HepG2 (cell line): ENCODE data around the gene GOT1. TPM values are rescaled to one million over a fixed set of nuclear protein-coding genes. Genes with fewer than 3 reads are reported as not detected.

Experiments
- ADNP ChIP-seq: sonication (generic); formaldehyde crosslinking; IDR thresholded peaks from 2 replicates; pipeline ENCODE4 v1.4.0; 2020; ENCODE audit warnings: missing genetic modification reagents
- ATF1 ChIP-seq: IDR thresholded peaks from 2 replicates; pipeline ENCODE4 v1.6.1; 2016; ENCODE audit warnings: mild to moderate bottlenecking, control low read depth
- ATM ChIP-seq: fragments of 450-650 bp; IDR thresholded peaks from 2 replicates; pipeline ENCODE4 v1.7.1; 2017; ENCODE audit warnings: mild to moderate bottlenecking, borderline replicate concordance
- DPF2 ChIP-seq: sonication (generic); formaldehyde crosslinking; IDR thresholded peaks from 2 replicates; pipeline ENCODE4 v1.4.0; 2020; ENCODE audit warnings: mild to moderate bottlenecking, low read depth, missing genetic modification reagents, borderline replicate concordance
- E2F2 ChIP-seq: sonication (generic); formaldehyde crosslinking; IDR thresholded peaks from 2 replicates; pipeline ENCODE4 v1.4.0; 2020; ENCODE audit warnings: missing genetic modification reagents, borderline replicate concordance
- EEA1 ChIP-seq: sonication (generic); formaldehyde crosslinking; IDR thresholded peaks from 2 replicates; pipeline ENCODE4 v1.5.1; 2020; ENCODE audit warnings: mild to moderate bottlenecking, missing genetic modification reagents, borderline replicate concordance
- FOXC1 ChIP-seq: sonication (generic); formaldehyde crosslinking; IDR thresholded peaks from 2 replicates; pipeline ENCODE4 v1.8.0; 2022; ENCODE audit warnings: mild to moderate bottlenecking, missing genetic modification reagents, borderline replicate concordance
- GABPA ChIP-seq, 2 experiments: IDR thresholded peaks; 2 replicates each; pipeline ENCODE4 v1.6.1; 2011 to 2016; ENCODE audit warnings: low read depth in 2 of 2, low read length in 1 of 2, missing biosample characterization in 1 of 2, missing genetic modification characterization in 1 of 2
- HNRNPK ChIP-seq: fragments of 200-400 bp; formaldehyde crosslinking; IDR thresholded peaks from 2 replicates; pipeline ENCODE4 v1.6.1; 2018; ENCODE audit warnings: low read length, low read depth, moderate library complexity, mild to moderate bottlenecking; ENCODE audit not compliant: poor library complexity, severe bottlenecking
- KLF9 ChIP-seq: IDR thresholded peaks from 2 replicates; pipeline ENCODE4 v1.6.1; 2016; ENCODE audit warnings: low read depth
- MATR3 ChIP-seq: sonication (generic); formaldehyde crosslinking; IDR thresholded peaks from 2 replicates; pipeline ENCODE4 v1.4.0; 2020; ENCODE audit warnings: missing genetic modification reagents
- MXI1 ChIP-seq: IDR thresholded peaks from 3 replicates; pipeline ENCODE4 v1.6.1; 2012; ENCODE audit warnings: low read depth, low read length, inconsistent platforms, borderline replicate concordance
- REPIN1 ChIP-seq: sonication (generic); formaldehyde crosslinking; IDR thresholded peaks from 2 replicates; pipeline ENCODE4 v1.8.0; 2022; ENCODE audit warnings: missing genetic modification reagents, low read depth, mild to moderate bottlenecking, borderline replicate concordance
- SRSF1 ChIP-seq: fragments of 200-400 bp; formaldehyde crosslinking; optimal IDR thresholded peaks from 2 replicates; pipeline ENCODE3; 2017; ENCODE audit warnings: mild to moderate bottlenecking, low read depth, low read length, moderate library complexity
- TBL1XR1 ChIP-seq: fragments of 150-350 bp; IDR thresholded peaks from 2 replicates; pipeline ENCODE4 v1.6.1; 2014; ENCODE audit warnings: borderline replicate concordance, low read length; ENCODE audit not compliant: partially characterized antibody
- TCF12 ChIP-seq, 2 experiments: fragments of 450-650 bp in 1 of 2; sonication (generic) in 1 of 2; formaldehyde crosslinking in 1 of 2; IDR thresholded peaks; 2 replicates each; pipeline versions ENCODE4 v1.6.1 to v1.8.0; 2017 to 2022; ENCODE audit warnings: antibody characterized with exemption in 1 of 2, mild to moderate bottlenecking in 1 of 2, missing genetic modification reagents in 1 of 2, moderate library complexity in 1 of 2
- YY1 ChIP-seq: IDR thresholded peaks from 2 replicates; pipeline ENCODE4 v1.6.1; 2011; ENCODE audit warnings: low read length, low read depth, moderate library complexity, mild to moderate bottlenecking; ENCODE audit not compliant: insufficient read depth, insufficient replicate concordance
- ZBTB8A ChIP-seq: sonication (generic); formaldehyde crosslinking; IDR thresholded peaks from 2 replicates; pipeline ENCODE4 v1.4.0; 2020; ENCODE audit warnings: mild to moderate bottlenecking, low read depth, missing genetic modification reagents, borderline replicate concordance
- ZMYM4 ChIP-seq: sonication (generic); formaldehyde crosslinking; IDR thresholded peaks from 2 replicates; pipeline ENCODE4 v1.8.1; 2023; ENCODE audit warnings: mild to moderate bottlenecking, missing genetic modification reagents
- ZNF10 ChIP-seq: sonication (generic); formaldehyde crosslinking; IDR thresholded peaks from 2 replicates; pipeline ENCODE4 v1.4.0; 2020; ENCODE audit warnings: mild to moderate bottlenecking, low read depth, missing genetic modification reagents, borderline replicate concordance
- ZNF264 ChIP-seq: sonication (generic); formaldehyde crosslinking; IDR thresholded peaks from 2 replicates; pipeline ENCODE4 v1.4.0; 2020; ENCODE audit warnings: missing genetic modification reagents
- ZNF3 ChIP-seq: IDR thresholded peaks from 2 replicates; pipeline ENCODE4 v1.7.0; 2017; ENCODE audit warnings: inconsistent platforms
- ZNF468 ChIP-seq: sonication (generic); formaldehyde crosslinking; IDR thresholded peaks from 2 replicates; pipeline ENCODE4 v1.8.0; 2022; ENCODE audit warnings: mild to moderate bottlenecking, moderate library complexity, missing genetic modification reagents
- ZNF589 ChIP-seq: sonication (generic); formaldehyde crosslinking; conservative IDR thresholded peaks from 2 replicates; pipeline ENCODE4 v1.8.0; 2022; ENCODE audit warnings: mild to moderate bottlenecking, moderate library complexity, missing genetic modification reagents
- ZNF652 ChIP-seq: IDR thresholded peaks from 2 replicates; pipeline ENCODE4 v1.6.1; 2016; ENCODE audit warnings: low read depth, borderline replicate concordance
- polyA plus RNA-seq, 8 experiments: library from polyadenylated mRNA; depleted of rRNA in 3 of 8; stranded (reverse) in 7 of 8; unstranded in 1 of 8; fragments of >200 nt; fragmentation: Illumina TruSeq in 4 of 8; extraction: Trizol in 4 of 8; gene quantifications; 2 replicates each; pipeline versions ENCODE4 v1.2.1 to v1.2.3, GENCODE V29; 2011 to 2016; ENCODE audit warnings: low read depth in 4 of 8, missing spikeins in 1 of 8, mixed read lengths in 1 of 8; ENCODE audit not compliant: insufficient read depth in 1 of 8
- total RNA-seq, 5 experiments: library from RNA; depleted of rRNA; stranded (reverse); fragments of >200 nt; fragmentation: Illumina TruSeq; extraction: Trizol; gene quantifications; 2 replicates each; pipeline ENCODE4 v1.2.3, GENCODE V29; 2016; ENCODE audit warnings: low read depth in 1 of 5
- TF ChIP-seq, protein P1 (sequence below): sonication (generic); formaldehyde crosslinking; conservative IDR thresholded peaks from 2 replicates; pipeline ENCODE4 v1.4.0; 2020; ENCODE audit warnings: missing genetic modification reagents
- TF ChIP-seq, protein P2 (sequence below): sonication (generic); formaldehyde crosslinking; IDR thresholded peaks from 2 replicates; pipeline ENCODE4 v1.9.0; 2021; ENCODE audit warnings: missing genetic modification reagents, mild to moderate bottlenecking, borderline replicate concordance

Gene GOT1
- total and polyA plus RNA-seq, 2 of the 13 experiments (the other 11 are each of a cell fraction or from before 2014, with no cell fraction given) = 81.2 to 102 TPM

DNA sequence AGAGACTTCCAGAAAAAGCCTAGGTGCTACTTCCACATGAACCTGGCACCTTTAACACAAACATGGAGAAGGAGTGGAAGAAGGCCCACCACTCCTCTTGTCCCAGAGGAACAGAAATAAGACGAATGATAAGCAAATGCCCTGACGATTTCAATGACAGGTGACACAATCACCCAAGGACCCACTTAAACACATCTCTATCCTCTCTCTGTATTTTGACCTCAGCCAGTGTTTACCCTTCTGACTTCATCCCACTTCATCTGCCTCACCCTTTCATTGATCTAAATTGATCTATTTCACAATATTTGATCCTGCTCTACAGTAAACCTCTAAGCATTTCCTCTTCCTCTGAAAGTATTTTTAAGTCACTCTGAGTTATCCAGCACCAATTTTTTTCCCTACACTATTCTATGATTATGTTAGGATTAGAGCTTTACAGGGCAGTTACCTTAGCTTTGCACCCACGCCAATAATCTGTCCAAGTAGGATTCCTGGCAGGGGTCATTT is 9.1 kb downstream of the GOT1 start (continued):
- TF ChIP-seq REPIN1 (CRISPR knock-in tag) (peak; percentile 33; the same call in 1 of the 2 replicates), ZBTB8A (CRISPR knock-in tag) (no peak), ATF1 (CRISPR knock-in tag) (peak; percentile 69; the same call in 1 of the 2 replicates), TBL1XR1 (no peak), HNRNPK (no peak), GABPA (IDR thresholded peaks at IDR 0.05; ENCODE audit: low read depth, low read length) (no peak), GABPA (CRISPR knock-in tag; IDR thresholded peaks at IDR 0.05; ENCODE audit: low read depth) (peak; percentile 52), ZNF10 (CRISPR knock-in tag) (no peak), ZNF468 (no peak), DPF2 (CRISPR knock-in tag) (peak; percentile 98), YY1 (no peak), ADNP (CRISPR knock-in tag) (no peak), ATM (no peak), EEA1 (no peak), SRSF1 (no peak), E2F2 (CRISPR knock-in tag) (no peak), ZNF652 (CRISPR knock-in tag) (peak; percentile 62; the same call in 1 of the 2 replicates), ZMYM4 (CRISPR knock-in tag) (peak; percentile 80), KLF9 (CRISPR knock-in tag) (no peak), MXI1 (no peak), ZNF264 (CRISPR knock-in tag) (peak; percentile 46; the same call in 1 of the 2 replicates), ZNF3 (no peak; the same call in 1 of the 2 replicates), MATR3 (CRISPR knock-in tag) (no peak), FOXC1 (CRISPR knock-in tag) (no peak), TCF12 (IDR thresholded peaks at IDR 0.05) (no peak), TCF12 (CRISPR knock-in tag; IDR thresholded peaks at IDR 0.05) (peak; percentile 94), ZNF589 (no peak)
- TF ChIP-seq, protein P1, sequence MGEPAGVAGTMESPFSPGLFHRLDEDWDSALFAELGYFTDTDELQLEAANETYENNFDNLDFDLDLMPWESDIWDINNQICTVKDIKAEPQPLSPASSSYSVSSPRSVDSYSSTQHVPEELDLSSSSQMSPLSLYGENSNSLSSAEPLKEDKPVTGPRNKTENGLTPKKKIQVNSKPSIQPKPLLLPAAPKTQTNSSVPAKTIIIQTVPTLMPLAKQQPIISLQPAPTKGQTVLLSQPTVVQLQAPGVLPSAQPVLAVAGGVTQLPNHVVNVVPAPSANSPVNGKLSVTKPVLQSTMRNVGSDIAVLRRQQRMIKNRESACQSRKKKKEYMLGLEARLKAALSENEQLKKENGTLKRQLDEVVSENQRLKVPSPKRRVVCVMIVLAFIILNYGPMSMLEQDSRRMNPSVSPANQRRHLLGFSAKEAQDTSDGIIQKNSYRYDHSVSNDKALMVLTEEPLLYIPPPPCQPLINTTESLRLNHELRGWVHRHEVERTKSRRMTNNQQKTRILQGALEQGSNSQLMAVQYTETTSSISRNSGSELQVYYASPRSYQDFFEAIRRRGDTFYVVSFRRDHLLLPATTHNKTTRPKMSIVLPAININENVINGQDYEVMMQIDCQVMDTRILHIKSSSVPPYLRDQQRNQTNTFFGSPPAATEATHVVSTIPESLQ = no peak
- TF ChIP-seq, protein P2, sequence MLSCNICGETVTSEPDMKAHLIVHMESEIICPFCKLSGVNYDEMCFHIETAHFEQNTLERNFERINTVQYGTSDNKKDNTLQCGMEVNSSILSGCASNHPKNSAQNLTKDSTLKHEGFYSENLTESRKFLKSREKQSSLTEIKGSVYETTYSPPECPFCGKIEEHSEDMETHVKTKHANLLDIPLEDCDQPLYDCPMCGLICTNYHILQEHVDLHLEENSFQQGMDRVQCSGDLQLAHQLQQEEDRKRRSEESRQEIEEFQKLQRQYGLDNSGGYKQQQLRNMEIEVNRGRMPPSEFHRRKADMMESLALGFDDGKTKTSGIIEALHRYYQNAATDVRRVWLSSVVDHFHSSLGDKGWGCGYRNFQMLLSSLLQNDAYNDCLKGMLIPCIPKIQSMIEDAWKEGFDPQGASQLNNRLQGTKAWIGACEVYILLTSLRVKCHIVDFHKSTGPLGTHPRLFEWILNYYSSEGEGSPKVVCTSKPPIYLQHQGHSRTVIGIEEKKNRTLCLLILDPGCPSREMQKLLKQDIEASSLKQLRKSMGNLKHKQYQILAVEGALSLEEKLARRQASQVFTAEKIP (CRISPR knock-in tag) = no peak
